Measurements from ENCODE around the gene HSPH1. TPM values are rescaled to one million over a fixed set of nuclear protein-coding genes. Genes with fewer than 3 reads are reported as not detected.

HSPH1 gene
- total and polyA plus RNA-seq, 5 donors from 2014 or later = 29.0 to 155 (median 33.9) TPM

DNA sequence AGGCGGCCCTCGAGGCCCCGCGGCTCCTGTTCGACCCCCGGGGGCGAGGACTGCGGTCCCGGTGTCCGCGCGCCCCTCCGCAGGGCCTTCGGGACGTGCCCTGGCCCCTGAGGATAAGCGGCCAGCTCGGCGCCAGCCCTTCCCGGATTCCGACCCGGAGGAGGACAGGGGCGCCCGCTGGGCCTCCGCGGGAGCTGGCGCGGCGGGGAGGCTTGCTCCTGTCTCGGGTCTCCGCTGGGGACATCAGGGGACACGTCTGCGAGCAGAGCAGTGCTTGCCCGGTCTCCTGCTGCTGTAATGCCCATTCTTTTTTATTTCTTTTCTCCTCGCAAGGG lies 38.9 kb upstream of the HSPH1 start:
- DNase-seq = peak in 1 of 3 donors; percentile 26
- Histone ChIP-seq H3K27me3 (ENCODE audit: control insufficient read depth, insufficient read depth, low read length) (no peaks in the 10 kb centered on the region), H3K27ac (ENCODE audit: insufficient read depth, low read length, poor library complexity, severe bottlenecking) (peak overlapping the region; percentile 84), H3K4me1 (ENCODE audit: control insufficient read depth, insufficient read depth, low read length, poor library complexity, severe bottlenecking) (peaks cover 11% of the 10 kb centered on the region), H3K4me3 (ENCODE audit: low read depth, low read length) (peak overlapping the region; percentile 69), H3K36me3 (ENCODE audit: control insufficient read depth, insufficient read depth, low read length) (no peaks in the 10 kb centered on the region), H3K9me3 (ENCODE audit: control insufficient read depth in 2 of 2, low read length in 2 of 2) (no peaks in the 10 kb centered on the region)
- Mint-ChIP-seq H3K27ac (peak overlapping the region; percentile 81 to 92 (median 85)), H3K27me3 (peaks cover 8% of the 10 kb centered on the region), H3K4me1 (peaks cover 4 to 25% (median 15%) of the 10 kb centered on the region in 4 donors), H3K4me3 (peak overlapping the region; percentile 87 to 93 (median 88)), H3K36me3 (no peaks in the 10 kb centered on the region), H3K9me3 (no peaks in the 10 kb centered on the region)
- peak in 1 of 2 donors; percentile 2 for ATAC-seq (ENCODE audit: low read depth in 2 of 2)

DNA sequence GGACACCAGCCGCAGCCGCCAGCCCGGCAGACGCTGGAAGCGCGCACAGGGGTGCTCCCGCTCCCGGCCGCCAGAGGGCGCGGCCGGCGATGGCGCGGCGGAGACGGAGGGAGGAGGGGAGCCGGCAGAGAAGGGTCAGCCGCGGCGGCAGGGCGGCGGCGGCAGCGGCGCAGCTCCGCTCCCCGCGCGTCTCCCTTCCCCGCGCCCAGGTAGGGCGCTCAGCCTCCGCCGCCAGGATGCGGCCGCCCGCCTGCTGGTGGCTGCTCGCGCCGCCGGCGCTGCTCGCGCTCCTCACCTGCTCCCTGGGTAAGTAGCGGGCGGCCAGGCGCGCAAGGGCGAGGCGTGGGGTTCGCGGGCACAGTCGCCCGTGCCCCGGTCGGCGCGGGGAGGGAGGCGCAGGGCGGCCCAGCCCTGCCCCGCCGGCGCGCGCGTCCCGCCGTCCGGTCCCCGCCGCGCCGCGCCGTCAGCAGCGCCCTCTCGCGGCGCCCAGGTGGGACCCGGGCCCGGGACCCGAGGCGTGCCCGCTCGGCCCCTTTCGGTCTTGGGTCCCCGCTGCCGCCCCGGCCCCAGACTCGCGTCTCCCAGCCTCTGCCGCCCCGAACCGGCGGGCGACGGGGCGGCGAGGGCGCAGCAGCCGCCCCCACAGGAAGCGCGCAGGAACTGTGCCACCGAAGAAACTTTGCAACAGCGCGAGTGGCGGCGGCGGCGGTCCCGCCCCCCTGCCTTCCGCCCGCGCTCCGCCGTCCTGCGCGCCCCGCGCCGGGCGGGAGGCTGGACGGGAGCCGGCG lies 38.3 kb upstream of the HSPH1 start, which contains the start of gene B3GLCT:
TSS of gene B3GLCT (plus strand) at position 127 of the 788 bp plus-strand sequence. CDS start at position 237, 110 bp downstream.
- Mint-ChIP-seq H3K27ac (peak within 1 kb of the TSS; percentile 81 to 94 (median 92)), H3K4me1 (peaks cover 4 to 25% (median 15%) of the 10 kb centered on the region in 4 donors), H3K9me3 (no peaks in the 10 kb centered on the region), H3K27me3 (peaks cover 8% of the 10 kb centered on the region), H3K36me3 (no peaks in the 10 kb centered on the region), H3K4me3 (peak within 1 kb of the TSS; percentile 87 to 94 (median 90))
- Histone ChIP-seq H3K36me3 (ENCODE audit: control insufficient read depth, insufficient read depth, low read length) (no peaks in the 10 kb centered on the region), H3K9me3 (ENCODE audit: control insufficient read depth in 2 of 2, low read length in 2 of 2) (no peaks in the 10 kb centered on the region), H3K27me3 (ENCODE audit: control insufficient read depth, insufficient read depth, low read length) (no peaks in the 10 kb centered on the region), H3K4me1 (ENCODE audit: control insufficient read depth, insufficient read depth, low read length, poor library complexity, severe bottlenecking) (peaks cover 11% of the 10 kb centered on the region), H3K4me3 (ENCODE audit: low read depth, low read length) (peak within 1 kb of the TSS; percentile 69), H3K27ac (ENCODE audit: insufficient read depth, low read length, poor library complexity, severe bottlenecking) (peak within 1 kb of the TSS; percentile 84)
- peak; percentile 67 to 85 (median 83) for DNase-seq
- peak; percentile 82 to 83 for ATAC-seq (ENCODE audit: low read depth in 2 of 2)

GRCh38 chr13:31199527-31199848 lies 37.8 kb upstream of the HSPH1 start:
- Mint-ChIP-seq H3K27me3 (peaks cover 8% of the 10 kb centered on the region), H3K4me3 (peak overlapping the region; percentile 69 to 94 (median 86)), H3K9me3 (no peaks in the 10 kb centered on the region), H3K36me3 (no peaks in the 10 kb centered on the region), H3K4me1 (peaks cover 0 to 20% (median 13%) of the 10 kb centered on the region in 4 donors), H3K27ac (peak overlapping the region; percentile 80 to 94 (median 90))
- H3K4me1 ChIP-seq (ENCODE audit: control insufficient read depth, insufficient read depth, low read length, poor library complexity, severe bottlenecking) = peaks cover 11% of the 10 kb centered on the region
- peak overlapping the region; percentile 84 for H3K27ac ChIP-seq (ENCODE audit: insufficient read depth, low read length, poor library complexity, severe bottlenecking)
- peak overlapping the region; percentile 64 for H3K4me3 ChIP-seq (ENCODE audit: low read depth, low read length)
- H3K27me3 ChIP-seq (ENCODE audit: control insufficient read depth, insufficient read depth, low read length) = no peaks in the 10 kb centered on the region
- ATAC-seq (ENCODE audit: low read depth in 2 of 2) (peak; percentile 7 to 9), DNase-seq (no peak)
- H3K36me3 ChIP-seq (ENCODE audit: control insufficient read depth, insufficient read depth, low read length) = no peaks in the 10 kb centered on the region
- no peaks in the 10 kb centered on the region for H3K9me3 ChIP-seq (ENCODE audit: control insufficient read depth in 2 of 2, low read length in 2 of 2)

DNA sequence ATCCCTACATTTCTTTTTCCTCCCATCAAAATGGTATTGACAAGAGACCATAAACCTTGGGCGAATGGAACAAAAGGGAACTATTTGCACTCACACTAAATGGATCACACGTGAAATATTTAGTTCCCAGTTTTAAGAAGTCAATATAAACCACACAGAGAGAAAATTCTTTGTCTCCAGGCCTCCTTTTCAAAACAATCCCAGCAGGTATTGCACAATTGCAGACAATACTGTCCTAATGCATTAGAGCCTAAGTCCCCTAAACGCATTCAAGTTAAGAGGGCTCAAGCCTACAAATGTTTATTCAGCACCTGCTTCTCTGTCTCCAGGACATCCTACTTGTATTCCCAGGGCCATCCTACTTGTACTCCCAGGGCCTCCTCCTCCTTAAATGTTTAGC lies 36.8 kb upstream of the HSPH1 start:
- no peak for ATAC-seq (ENCODE audit: low read depth in 2 of 2)
- Mint-ChIP-seq H3K36me3 (no peaks in the 10 kb centered on the region), H3K4me3 (peak overlapping the region; percentile 25 to 79 (median 61)), H3K27ac (no peak overlapping the region), H3K27me3 (peaks cover 8% of the 10 kb centered on the region), H3K4me1 (peaks cover 0 to 18% (median 11%) of the 10 kb centered on the region in 4 donors), H3K9me3 (no peaks in the 10 kb centered on the region)
- H3K4me1 ChIP-seq (ENCODE audit: control insufficient read depth, insufficient read depth, low read length, poor library complexity, severe bottlenecking) = peaks cover 11% of the 10 kb centered on the region
- no peaks in the 10 kb centered on the region for H3K36me3 ChIP-seq (ENCODE audit: control insufficient read depth, insufficient read depth, low read length)
- no peak overlapping the region for H3K4me3 ChIP-seq (ENCODE audit: low read depth, low read length)
- no peak for DNase-seq
- no peaks in the 10 kb centered on the region for H3K9me3 ChIP-seq (ENCODE audit: control insufficient read depth in 2 of 2, low read length in 2 of 2)
- H3K27me3 ChIP-seq (ENCODE audit: control insufficient read depth, insufficient read depth, low read length) = no peaks in the 10 kb centered on the region
- H3K27ac ChIP-seq (ENCODE audit: insufficient read depth, low read length, poor library complexity, severe bottlenecking) = no peak overlapping the region

DNA sequence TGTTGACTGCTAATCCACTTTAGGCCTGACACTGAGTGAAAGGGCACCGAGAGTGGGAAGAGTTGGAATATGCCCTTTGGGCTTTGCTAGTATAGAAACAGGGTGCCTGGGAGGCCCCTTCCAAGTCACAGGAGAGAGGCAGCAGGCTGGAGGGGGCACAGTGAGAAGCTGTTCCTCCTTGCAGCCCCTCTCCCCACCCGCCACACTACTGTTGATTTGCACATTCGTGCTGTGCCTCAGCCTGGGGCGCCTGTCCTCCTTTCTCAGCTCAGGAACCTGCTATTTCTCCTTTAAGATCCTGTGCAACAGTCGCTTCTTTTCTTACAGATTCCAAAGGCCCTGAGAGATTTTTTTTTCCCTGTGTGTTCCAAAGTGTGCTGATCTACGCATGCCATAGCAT lies 35.3 kb upstream of the HSPH1 start:
- Mint-ChIP-seq H3K4me3 (no peak overlapping the region), H3K27me3 (peaks cover 12% of the 10 kb centered on the region), H3K36me3 (no peaks in the 10 kb centered on the region), H3K4me1 (peaks cover 0 to 18% (median 9%) of the 10 kb centered on the region in 4 donors), H3K9me3 (no peaks in the 10 kb centered on the region), H3K27ac (no peak overlapping the region)
- no peaks in the 10 kb centered on the region for H3K27me3 ChIP-seq (ENCODE audit: control insufficient read depth, insufficient read depth, low read length)
- no peak overlapping the region for H3K4me3 ChIP-seq (ENCODE audit: low read depth, low read length)
- no peaks in the 10 kb centered on the region for H3K9me3 ChIP-seq (ENCODE audit: control insufficient read depth in 2 of 2, low read length in 2 of 2)
- ATAC-seq (ENCODE audit: low read depth in 2 of 2) = no peak
- no peaks in the 10 kb centered on the region for H3K36me3 ChIP-seq (ENCODE audit: control insufficient read depth, insufficient read depth, low read length)
- no peak for DNase-seq
- no peak overlapping the region for H3K27ac ChIP-seq (ENCODE audit: insufficient read depth, low read length, poor library complexity, severe bottlenecking)
- H3K4me1 ChIP-seq (ENCODE audit: control insufficient read depth, insufficient read depth, low read length, poor library complexity, severe bottlenecking) = peaks cover 11% of the 10 kb centered on the region

GRCh38 chr13:31195616-31196015 lies 33.9 kb upstream of the HSPH1 start:
- DNase-seq (no peak), ATAC-seq (ENCODE audit: low read depth in 2 of 2) (no peak)
- H3K27me3 ChIP-seq (ENCODE audit: control insufficient read depth, insufficient read depth, low read length) = no peaks in the 10 kb centered on the region
- peak overlapping the region in 1 of 4 donors; percentile 10 for H3K4me3 Mint-ChIP-seq
- peaks cover 6% of the 10 kb centered on the region for H3K4me1 ChIP-seq (ENCODE audit: control insufficient read depth, insufficient read depth, low read length, poor library complexity, severe bottlenecking)
- H3K27me3 Mint-ChIP-seq = peaks cover 20% of the 10 kb centered on the region
- H3K4me3 ChIP-seq (ENCODE audit: low read depth, low read length) = no peak overlapping the region
- H3K9me3 Mint-ChIP-seq = peaks cover 0 to 4% (median 0%) of the 10 kb centered on the region in 7 donors
- H3K36me3 ChIP-seq (ENCODE audit: control insufficient read depth, insufficient read depth, low read length) = no peaks in the 10 kb centered on the region
- H3K27ac ChIP-seq (ENCODE audit: insufficient read depth, low read length, poor library complexity, severe bottlenecking) = no peak overlapping the region
- H3K27ac Mint-ChIP-seq = no peak overlapping the region
- no peaks in the 10 kb centered on the region for H3K36me3 Mint-ChIP-seq
- H3K4me1 Mint-ChIP-seq = peaks cover 0 to 8% (median 2%) of the 10 kb centered on the region in 4 donors
- no peaks in the 10 kb centered on the region for H3K9me3 ChIP-seq (ENCODE audit: control insufficient read depth in 2 of 2, low read length in 2 of 2)

DNA sequence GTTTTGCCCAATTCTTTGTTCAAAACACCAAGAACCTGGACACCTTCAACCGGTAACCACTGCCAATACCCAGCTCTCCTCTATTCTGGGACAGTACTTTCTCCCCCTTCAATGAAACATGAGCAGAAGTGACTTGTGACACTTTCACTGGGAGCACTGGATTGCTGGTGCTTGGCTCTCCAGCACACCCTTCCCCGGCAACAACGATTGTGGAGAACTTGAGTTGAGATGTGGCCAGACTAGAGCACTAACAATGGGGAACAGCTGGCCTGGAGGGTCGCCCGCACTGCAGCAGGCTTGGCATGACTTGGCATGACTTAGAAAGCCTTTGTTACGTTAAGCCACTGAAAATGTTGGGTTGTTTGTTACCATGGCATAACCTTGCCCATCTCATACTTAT lies 30.6 kb upstream of the HSPH1 start:
- Mint-ChIP-seq H3K27me3 (peaks cover 24% of the 10 kb centered on the region), H3K4me3 (no peak overlapping the region), H3K4me1 (no peaks in the 10 kb centered on the region)

DNA sequence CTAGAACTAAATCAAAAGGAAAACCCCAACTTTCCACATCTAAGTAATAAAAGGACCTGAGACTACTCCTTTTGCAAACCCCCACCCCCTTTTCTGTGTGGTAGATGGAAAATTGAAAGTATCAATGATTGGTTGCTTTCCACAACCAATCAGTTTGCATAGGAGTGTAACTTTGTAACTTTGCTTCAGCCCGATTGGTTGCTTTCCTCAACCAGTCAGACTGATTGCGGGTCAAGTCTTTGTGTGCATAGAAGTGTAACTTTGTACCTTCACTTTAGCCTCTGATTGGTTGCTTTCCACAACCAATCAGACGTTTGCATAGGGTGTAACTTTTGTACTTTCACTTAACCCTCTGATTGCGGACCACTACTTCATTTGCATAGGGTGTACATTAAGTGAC lies 30.0 kb upstream of the HSPH1 start:
- H3K4me1 ChIP-seq (ENCODE audit: control insufficient read depth, insufficient read depth, low read length, poor library complexity, severe bottlenecking) = no peaks in the 10 kb centered on the region
- H3K27ac ChIP-seq (ENCODE audit: insufficient read depth, low read length, poor library complexity, severe bottlenecking) = no peak overlapping the region
- H3K9me3 ChIP-seq (ENCODE audit: control insufficient read depth in 2 of 2, low read length in 2 of 2) = no peaks in the 10 kb centered on the region
- no peaks in the 10 kb centered on the region for H3K4me1 Mint-ChIP-seq
- ATAC-seq (ENCODE audit: low read depth in 2 of 2) (no peak), DNase-seq (no peak)
- no peak overlapping the region for H3K4me3 Mint-ChIP-seq
- H3K27ac Mint-ChIP-seq = no peak overlapping the region
- H3K36me3 Mint-ChIP-seq = no peaks in the 10 kb centered on the region
- no peaks in the 10 kb centered on the region for H3K36me3 ChIP-seq (ENCODE audit: control insufficient read depth, insufficient read depth, low read length)
- H3K27me3 Mint-ChIP-seq = peaks cover 21% of the 10 kb centered on the region
- H3K9me3 Mint-ChIP-seq = peaks cover 0 to 4% (median 0%) of the 10 kb centered on the region in 7 donors
- no peaks in the 10 kb centered on the region for H3K27me3 ChIP-seq (ENCODE audit: control insufficient read depth, insufficient read depth, low read length)
- no peak overlapping the region for H3K4me3 ChIP-seq (ENCODE audit: low read depth, low read length)

More for the DNA sequence above, 30.6 kb upstream of the HSPH1 start:
- ATAC-seq (ENCODE audit: low read depth in 2 of 2) (no peak), DNase-seq (no peak)
- H3K9me3 Mint-ChIP-seq = peaks cover 0 to 4% (median 0%) of the 10 kb centered on the region in 7 donors
- Histone ChIP-seq H3K36me3 (ENCODE audit: control insufficient read depth, insufficient read depth, low read length) (no peaks in the 10 kb centered on the region), H3K9me3 (ENCODE audit: control insufficient read depth in 2 of 2, low read length in 2 of 2) (no peaks in the 10 kb centered on the region), H3K4me1 (ENCODE audit: control insufficient read depth, insufficient read depth, low read length, poor library complexity, severe bottlenecking) (no peaks in the 10 kb centered on the region), H3K4me3 (ENCODE audit: low read depth, low read length) (no peak overlapping the region), H3K27ac (ENCODE audit: insufficient read depth, low read length, poor library complexity, severe bottlenecking) (no peak overlapping the region), H3K27me3 (ENCODE audit: control insufficient read depth, insufficient read depth, low read length) (no peaks in the 10 kb centered on the region)
- no peak overlapping the region for H3K27ac Mint-ChIP-seq
- H3K36me3 Mint-ChIP-seq = no peaks in the 10 kb centered on the region
